ENCODE data around the gene GALNT15.

GALNT15 gene

GRCh38 chr3:16187213-16187790, 12.8 kb downstream of the GALNT15 start:
- DNase-seq (ENCODE audit: low read depth), result no peak

- DNase-seq (ENCODE audit: low read depth), result no peak
These were observed 13.6 kb downstream of the GALNT15 start for GRCh38 chr3:16188071-16188470.

- DNase-seq (ENCODE audit: low read depth), result no peak
These were observed 14.7 kb downstream of the GALNT15 start for GRCh38 chr3:16189201-16189600.

- DNase-seq (ENCODE audit: low read depth), result no peak
These were observed 16.2 kb downstream of the GALNT15 start for GRCh38 chr3:16190704-16191103.

GRCh38 chr3:16191591-16191990, 17.1 kb downstream of the GALNT15 start:
- no peak for DNase-seq (ENCODE audit: low read depth)

- no peak for DNase-seq (ENCODE audit: low read depth)
These were observed 17.8 kb downstream of the GALNT15 start for GRCh38 chr3:16192176-16192811.

GRCh38 chr3:16198427-16198826, 23.9 kb downstream of the GALNT15 start:
- no peak for DNase-seq (ENCODE audit: low read depth)

- DNase-seq (ENCODE audit: low read depth), result no peak
These were observed 25.3 kb downstream of the GALNT15 start for GRCh38 chr3:16199769-16200168.

- no peak for DNase-seq (ENCODE audit: low read depth)
These were observed 25.9 kb downstream of the GALNT15 start for GRCh38 chr3:16200411-16200810.

GRCh38 chr3:16203031-16203430, 28.6 kb downstream of the GALNT15 start:
- no peak for DNase-seq (ENCODE audit: low read depth)

GRCh38 chr3:16203671-16204629, 29.5 kb downstream of the GALNT15 start:
- DNase-seq (ENCODE audit: low read depth), result no peak

- no peak for DNase-seq (ENCODE audit: low read depth)
These were observed 30.3 kb downstream of the GALNT15 start for GRCh38 chr3:16204751-16205150.

- DNase-seq (ENCODE audit: low read depth), result no peak
These were observed 30.8 kb downstream of the GALNT15 start for GRCh38 chr3:16205156-16205870.

- DNase-seq (ENCODE audit: low read depth), result no peak
These were observed 32.6 kb downstream of the GALNT15 start for GRCh38 chr3:16207031-16207430.

- DNase-seq (ENCODE audit: low read depth), result no peak
These were observed 36.9 kb downstream of the GALNT15 start for GRCh38 chr3:16211176-16211904.

- DNase-seq (ENCODE audit: low read depth), result no peak
These were observed 39.9 kb downstream of the GALNT15 start for GRCh38 chr3:16214366-16214765.

- no peak for DNase-seq (ENCODE audit: low read depth)
These were observed 42.0 kb downstream of the GALNT15 start for GRCh38 chr3:16216373-16216935.

- DNase-seq (ENCODE audit: low read depth), result no peak
These were observed 45.3 kb downstream of the GALNT15 start for GRCh38 chr3:16219777-16220176.

- no peak for DNase-seq (ENCODE audit: low read depth)
These were observed 47.5 kb downstream of the GALNT15 start for GRCh38 chr3:16221990-16222389.

- no peak for DNase-seq (ENCODE audit: low read depth)
These were observed 48.1 kb downstream of the GALNT15 start for GRCh38 chr3:16222547-16222946.

GRCh38 chr3:16224325-16224724, 49.8 kb downstream of the GALNT15 start:
- no peak for DNase-seq (ENCODE audit: low read depth)

Measured in T follicular helper cell (primary cell).